ENCODE results near the gene HDAC9. TPM values are rescaled to one million over a fixed set of nuclear protein-coding genes. Genes with fewer than 3 reads are reported as not detected.

Gene HDAC9
- total RNA-seq, 1 donor from 2014 or later, result 52.7 TPM

- Histone ChIP-seq H3K4me3 (ENCODE audit: low read length in 3 of 3) (no peak overlapping the region), H3K9ac (ENCODE audit: low read depth in 1 of 3, low read length in 3 of 3) (no peak overlapping the region), H3K27me3 (ENCODE audit: control insufficient read depth in 3 of 3, insufficient read depth in 3 of 3, low read length in 3 of 3) (no peaks in the 10 kb centered on the region), H3K36me3 (ENCODE audit: control insufficient read depth in 3 of 3, insufficient read depth in 3 of 3, low read length in 3 of 3) (no peaks in the 10 kb centered on the region), H3K4me1 (ENCODE audit: control insufficient read depth in 3 of 3, insufficient read depth in 3 of 3, low read length in 3 of 3) (no peaks in the 10 kb centered on the region), H3K9me3 (ENCODE audit: control insufficient read depth in 3 of 3, low read length in 3 of 3) (no peaks in the 10 kb centered on the region), H3K27ac (ENCODE audit: low read depth, low read length) (no peak overlapping the region)
Observed at GRCh38 chr7:18798088-18798906, 302.7 kb downstream of the HDAC9 start.

GRCh38 chr7:18799899-18800298, 304.4 kb downstream of the HDAC9 start:
- H3K4me1 ChIP-seq (ENCODE audit: control insufficient read depth in 3 of 3, insufficient read depth in 3 of 3, low read length in 3 of 3), result no peaks in the 10 kb centered on the region
- no peak overlapping the region for H3K27ac ChIP-seq (ENCODE audit: low read depth, low read length)
- no peaks in the 10 kb centered on the region for H3K9me3 ChIP-seq (ENCODE audit: control insufficient read depth in 3 of 3, low read length in 3 of 3)

DNA sequence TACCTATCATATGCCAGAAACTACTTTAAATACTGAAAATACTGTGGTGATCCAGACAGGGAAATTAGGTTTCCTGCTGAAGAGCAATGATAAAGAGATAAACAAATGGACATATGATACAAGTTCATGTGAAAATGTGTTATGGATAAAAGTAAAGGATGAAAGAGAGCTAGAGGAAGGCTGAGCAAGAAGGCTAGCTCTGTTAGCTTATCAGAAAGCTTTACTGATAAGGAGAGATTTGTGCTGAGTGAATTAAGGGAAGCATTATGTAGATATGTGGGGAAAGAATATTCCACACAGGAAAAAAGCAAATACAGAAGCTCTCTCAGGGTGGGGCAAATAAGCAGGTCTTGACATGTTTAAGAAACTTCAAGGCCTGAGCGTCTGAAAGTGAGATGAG, 308.4 kb downstream of the HDAC9 start:
- H3K9ac ChIP-seq (ENCODE audit: low read depth in 1 of 3, low read length in 3 of 3), result no peak overlapping the region
- H3K4me1 ChIP-seq (ENCODE audit: control insufficient read depth in 3 of 3, insufficient read depth in 3 of 3, low read length in 3 of 3), result no peaks in the 10 kb centered on the region
- no peak overlapping the region for H3K27ac ChIP-seq (ENCODE audit: low read depth, low read length)
- no peaks in the 10 kb centered on the region for H3K36me3 ChIP-seq (ENCODE audit: control insufficient read depth in 3 of 3, insufficient read depth in 3 of 3, low read length in 3 of 3)
- no peak overlapping the region for H3K4me3 ChIP-seq (ENCODE audit: low read length in 3 of 3)
- no peaks in the 10 kb centered on the region for H3K9me3 ChIP-seq (ENCODE audit: control insufficient read depth in 3 of 3, low read length in 3 of 3)
- no peaks in the 10 kb centered on the region for H3K27me3 ChIP-seq (ENCODE audit: control insufficient read depth in 3 of 3, insufficient read depth in 3 of 3, low read length in 3 of 3)

More at GRCh38 chr7:18799899-18800298, 304.4 kb downstream of the HDAC9 start:
- Histone ChIP-seq H3K27me3 (ENCODE audit: control insufficient read depth in 3 of 3, insufficient read depth in 3 of 3, low read length in 3 of 3) (no peaks in the 10 kb centered on the region), H3K9ac (ENCODE audit: low read depth in 1 of 3, low read length in 3 of 3) (no peak overlapping the region), H3K36me3 (ENCODE audit: control insufficient read depth in 3 of 3, insufficient read depth in 3 of 3, low read length in 3 of 3) (no peaks in the 10 kb centered on the region), H3K4me3 (ENCODE audit: low read length in 3 of 3) (no peak overlapping the region)

- no peak overlapping the region for H3K9ac ChIP-seq (ENCODE audit: low read depth in 1 of 3, low read length in 3 of 3)
- no peaks in the 10 kb centered on the region for H3K36me3 ChIP-seq (ENCODE audit: control insufficient read depth in 3 of 3, insufficient read depth in 3 of 3, low read length in 3 of 3)
- no peak overlapping the region for H3K4me3 ChIP-seq (ENCODE audit: low read length in 3 of 3)
- H3K4me1 ChIP-seq (ENCODE audit: control insufficient read depth in 3 of 3, insufficient read depth in 3 of 3, low read length in 3 of 3), result no peaks in the 10 kb centered on the region
- no peak overlapping the region for H3K27ac ChIP-seq (ENCODE audit: low read depth, low read length)
- no peaks in the 10 kb centered on the region for H3K9me3 ChIP-seq (ENCODE audit: control insufficient read depth in 3 of 3, low read length in 3 of 3)
- H3K27me3 ChIP-seq (ENCODE audit: control insufficient read depth in 3 of 3, insufficient read depth in 3 of 3, low read length in 3 of 3), result no peaks in the 10 kb centered on the region
Observed at GRCh38 chr7:18806177-18806576, 310.6 kb downstream of the HDAC9 start.

DNA sequence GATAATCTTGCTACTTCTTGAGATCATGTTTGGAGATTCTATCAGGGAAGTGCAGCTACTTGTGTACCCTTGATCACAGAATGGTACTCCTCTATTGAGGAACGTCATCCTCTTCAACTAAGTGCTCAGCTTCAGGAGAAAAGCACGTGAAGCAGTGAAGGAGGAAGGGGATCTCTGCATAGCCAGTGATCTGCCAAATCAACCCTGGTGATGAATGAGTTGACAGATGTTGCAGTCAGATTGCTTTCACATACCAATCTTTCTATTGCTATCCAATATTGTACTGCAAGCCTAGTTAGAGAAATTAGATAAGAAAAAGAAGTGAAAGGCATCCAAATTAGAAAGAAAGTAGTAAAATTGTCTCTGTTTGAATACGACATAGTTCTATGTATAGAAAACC, 312.5 kb downstream of the HDAC9 start:
- H3K4me1 ChIP-seq (ENCODE audit: control insufficient read depth in 3 of 3, insufficient read depth in 3 of 3, low read length in 3 of 3), result no peaks in the 10 kb centered on the region
- no peak overlapping the region for H3K27ac ChIP-seq (ENCODE audit: low read depth, low read length)
- H3K9me3 ChIP-seq (ENCODE audit: control insufficient read depth in 3 of 3, low read length in 3 of 3), result no peaks in the 10 kb centered on the region
- H3K27me3 ChIP-seq (ENCODE audit: control insufficient read depth in 3 of 3, insufficient read depth in 3 of 3, low read length in 3 of 3), result no peaks in the 10 kb centered on the region
- H3K9ac ChIP-seq (ENCODE audit: low read depth in 1 of 3, low read length in 3 of 3), result no peak overlapping the region
- H3K4me3 ChIP-seq (ENCODE audit: low read length in 3 of 3), result no peak overlapping the region
- no peaks in the 10 kb centered on the region for H3K36me3 ChIP-seq (ENCODE audit: control insufficient read depth in 3 of 3, insufficient read depth in 3 of 3, low read length in 3 of 3)

- H3K4me1 ChIP-seq (ENCODE audit: control insufficient read depth in 3 of 3, insufficient read depth in 3 of 3, low read length in 3 of 3), result no peaks in the 10 kb centered on the region
- H3K27me3 ChIP-seq (ENCODE audit: control insufficient read depth in 3 of 3, insufficient read depth in 3 of 3, low read length in 3 of 3), result no peaks in the 10 kb centered on the region
- no peak overlapping the region for H3K4me3 ChIP-seq (ENCODE audit: low read length in 3 of 3)
- no peaks in the 10 kb centered on the region for H3K9me3 ChIP-seq (ENCODE audit: control insufficient read depth in 3 of 3, low read length in 3 of 3)
- no peak overlapping the region for H3K27ac ChIP-seq (ENCODE audit: low read depth, low read length)
- no peaks in the 10 kb centered on the region for H3K36me3 ChIP-seq (ENCODE audit: control insufficient read depth in 3 of 3, insufficient read depth in 3 of 3, low read length in 3 of 3)
- H3K9ac ChIP-seq (ENCODE audit: low read depth in 1 of 3, low read length in 3 of 3), result no peak overlapping the region
Observed at GRCh38 chr7:18815261-18815960, 319.9 kb downstream of the HDAC9 start.

- H3K9me3 ChIP-seq (ENCODE audit: control insufficient read depth in 3 of 3, low read length in 3 of 3), result no peaks in the 10 kb centered on the region
Observed at GRCh38 chr7:18820981-18821380, 325.4 kb downstream of the HDAC9 start.

GRCh38 chr7:18821554-18821953, 326.0 kb downstream of the HDAC9 start:
- H3K27me3 ChIP-seq (ENCODE audit: control insufficient read depth in 3 of 3, insufficient read depth in 3 of 3, low read length in 3 of 3), result no peaks in the 10 kb centered on the region
- H3K27ac ChIP-seq (ENCODE audit: low read depth, low read length), result no peak overlapping the region
- H3K9ac ChIP-seq (ENCODE audit: low read depth in 1 of 3, low read length in 3 of 3), result no peak overlapping the region
- no peaks in the 10 kb centered on the region for H3K9me3 ChIP-seq (ENCODE audit: control insufficient read depth in 3 of 3, low read length in 3 of 3)
- no peaks in the 10 kb centered on the region for H3K36me3 ChIP-seq (ENCODE audit: control insufficient read depth in 3 of 3, insufficient read depth in 3 of 3, low read length in 3 of 3)
- no peaks in the 10 kb centered on the region for H3K4me1 ChIP-seq (ENCODE audit: control insufficient read depth in 3 of 3, insufficient read depth in 3 of 3, low read length in 3 of 3)
- no peak overlapping the region for H3K4me3 ChIP-seq (ENCODE audit: low read length in 3 of 3)

More at GRCh38 chr7:18820981-18821380, 325.4 kb downstream of the HDAC9 start:
- H3K4me3 ChIP-seq (ENCODE audit: low read length in 3 of 3), result no peak overlapping the region
- no peaks in the 10 kb centered on the region for H3K4me1 ChIP-seq (ENCODE audit: control insufficient read depth in 3 of 3, insufficient read depth in 3 of 3, low read length in 3 of 3)
- no peaks in the 10 kb centered on the region for H3K27me3 ChIP-seq (ENCODE audit: control insufficient read depth in 3 of 3, insufficient read depth in 3 of 3, low read length in 3 of 3)
- H3K9ac ChIP-seq (ENCODE audit: low read depth in 1 of 3, low read length in 3 of 3), result no peak overlapping the region
- no peaks in the 10 kb centered on the region for H3K36me3 ChIP-seq (ENCODE audit: control insufficient read depth in 3 of 3, insufficient read depth in 3 of 3, low read length in 3 of 3)
- no peak overlapping the region for H3K27ac ChIP-seq (ENCODE audit: low read depth, low read length)

DNA sequence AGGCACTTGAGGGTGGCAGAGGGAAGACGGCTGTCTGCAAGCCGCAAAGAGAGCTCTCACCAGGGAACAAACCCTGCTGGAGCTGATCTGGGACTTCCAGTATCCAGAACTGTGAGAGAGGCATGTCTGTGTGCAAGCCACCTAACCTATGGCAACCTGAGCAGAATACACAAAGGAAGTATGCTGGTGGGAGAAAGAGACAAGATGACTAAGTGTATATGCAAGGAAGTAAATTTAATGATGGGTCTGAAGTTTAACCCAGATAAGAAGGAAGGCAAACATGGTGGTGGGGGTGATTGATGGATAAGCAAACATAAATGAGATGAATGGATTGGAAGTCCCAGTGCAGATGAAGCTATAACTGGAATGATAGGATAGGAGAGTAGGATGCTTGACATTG, 328.6 kb downstream of the HDAC9 start:
- H3K4me3 ChIP-seq (ENCODE audit: low read length in 3 of 3), result no peak overlapping the region
- H3K9me3 ChIP-seq (ENCODE audit: control insufficient read depth in 3 of 3, low read length in 3 of 3), result no peaks in the 10 kb centered on the region
- H3K4me1 ChIP-seq (ENCODE audit: control insufficient read depth in 3 of 3, insufficient read depth in 3 of 3, low read length in 3 of 3), result no peaks in the 10 kb centered on the region
- H3K36me3 ChIP-seq (ENCODE audit: control insufficient read depth in 3 of 3, insufficient read depth in 3 of 3, low read length in 3 of 3), result no peaks in the 10 kb centered on the region
- H3K27ac ChIP-seq (ENCODE audit: low read depth, low read length), result no peak overlapping the region
- no peaks in the 10 kb centered on the region for H3K27me3 ChIP-seq (ENCODE audit: control insufficient read depth in 3 of 3, insufficient read depth in 3 of 3, low read length in 3 of 3)
- no peak overlapping the region for H3K9ac ChIP-seq (ENCODE audit: low read depth in 1 of 3, low read length in 3 of 3)

DNA sequence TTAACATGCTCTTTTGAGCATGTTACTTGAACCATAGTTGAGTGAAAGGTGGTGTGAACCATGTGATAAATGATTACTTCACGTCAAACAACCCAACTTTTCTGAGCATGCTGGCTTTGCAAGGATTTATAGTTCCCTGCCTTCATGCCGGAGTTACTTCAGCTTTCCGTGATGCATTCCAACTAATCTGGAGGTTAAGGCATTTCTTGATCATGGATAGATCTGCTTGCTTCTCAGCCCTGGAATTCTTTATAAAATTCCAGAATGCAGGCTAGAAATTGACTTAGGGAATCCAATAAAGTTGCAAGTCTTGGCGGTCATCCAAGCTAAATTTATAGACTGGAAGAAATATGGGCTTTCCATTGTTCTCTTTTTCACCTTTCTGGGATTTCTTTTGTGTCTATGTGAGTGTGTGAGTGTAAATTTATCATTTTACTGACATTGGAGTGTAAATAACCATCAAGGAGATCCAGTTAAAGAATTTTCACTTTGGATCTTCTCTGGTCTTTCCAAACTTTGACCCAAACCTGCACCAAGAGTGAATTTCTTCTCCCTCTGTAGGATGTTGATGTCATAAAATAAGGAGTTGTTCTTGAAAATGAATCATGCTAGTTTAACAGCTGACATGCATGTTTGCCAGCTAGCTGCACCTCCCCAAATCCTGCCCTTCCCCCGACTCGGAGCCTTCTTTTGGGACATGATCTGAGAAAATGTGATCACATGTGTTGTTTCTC, 332.9 kb downstream of the HDAC9 start:
- Histone ChIP-seq H3K27ac (ENCODE audit: low read depth, low read length) (no peak overlapping the region), H3K36me3 (ENCODE audit: control insufficient read depth in 3 of 3, insufficient read depth in 3 of 3, low read length in 3 of 3) (no peaks in the 10 kb centered on the region), H3K4me1 (ENCODE audit: control insufficient read depth in 3 of 3, insufficient read depth in 3 of 3, low read length in 3 of 3) (no peaks in the 10 kb centered on the region), H3K9ac (ENCODE audit: low read depth in 1 of 3, low read length in 3 of 3) (no peak overlapping the region), H3K9me3 (ENCODE audit: control insufficient read depth in 3 of 3, low read length in 3 of 3) (no peaks in the 10 kb centered on the region), H3K4me3 (ENCODE audit: low read length in 3 of 3) (no peak overlapping the region), H3K27me3 (ENCODE audit: control insufficient read depth in 3 of 3, insufficient read depth in 3 of 3, low read length in 3 of 3) (no peaks in the 10 kb centered on the region)

Measured in skeletal muscle tissue (tissue), 4 donors.